Right lobe of liver (tissue), 4 donors: ENCODE results near the gene GSTA2.
"Not testable (repeated sequence)": the region's sequence is repeated elsewhere in the genome, so short reads cannot be mapped to it uniquely, and the experiment has no call there.

ENCODE experiments used
- POLR2A ChIP-seq: fragments of 450-650 bp; IDR thresholded peaks from one replicate; pipeline ENCODE4 v1.6.1; 2017; ENCODE audit warnings: antibody characterized with exemption, mild to moderate bottlenecking
- TF ChIP-seq, protein P1 (sequence below), 4 donors: fragments of 200-600 bp in 3 of 4; fragments of 450-650 bp in 1 of 4; IDR thresholded peaks; one replicate each; pipeline versions ENCODE4 v1.5.1 to v1.8.0; 2016 to 2022; ENCODE audit warnings: antibody characterized with exemption in 4 of 4, mild to moderate bottlenecking in 2 of 4
- donor health status: DM: no; HTN: no; CAD: no.
- donor health status: DM: no; HTN: no; CAD: no.
- donor health status: DM: no; HTN: yes; CAD: no.

DNA sequence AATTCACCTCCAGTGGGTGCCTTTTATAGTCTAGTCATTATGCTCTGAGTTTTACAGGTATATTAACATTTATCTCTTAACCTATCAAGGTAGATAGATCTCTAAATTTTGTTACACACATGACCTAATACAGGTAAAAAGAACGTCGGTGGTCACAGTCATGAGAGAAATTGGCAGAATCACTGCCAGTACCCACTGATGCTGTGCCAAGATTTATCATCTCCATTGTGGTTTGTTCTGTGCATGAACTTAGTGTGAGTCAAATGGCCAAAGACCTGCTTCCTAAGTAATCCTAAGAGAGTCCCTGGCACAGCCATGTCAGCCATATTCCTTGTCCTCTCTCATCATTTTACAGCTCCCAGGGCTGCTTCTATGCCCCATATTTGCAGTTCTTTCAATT is 31.1 kb upstream of the GSTA2 start:
- not testable (repeated sequence) for TF ChIP-seq POLR2A
- TF ChIP-seq, protein P1, sequence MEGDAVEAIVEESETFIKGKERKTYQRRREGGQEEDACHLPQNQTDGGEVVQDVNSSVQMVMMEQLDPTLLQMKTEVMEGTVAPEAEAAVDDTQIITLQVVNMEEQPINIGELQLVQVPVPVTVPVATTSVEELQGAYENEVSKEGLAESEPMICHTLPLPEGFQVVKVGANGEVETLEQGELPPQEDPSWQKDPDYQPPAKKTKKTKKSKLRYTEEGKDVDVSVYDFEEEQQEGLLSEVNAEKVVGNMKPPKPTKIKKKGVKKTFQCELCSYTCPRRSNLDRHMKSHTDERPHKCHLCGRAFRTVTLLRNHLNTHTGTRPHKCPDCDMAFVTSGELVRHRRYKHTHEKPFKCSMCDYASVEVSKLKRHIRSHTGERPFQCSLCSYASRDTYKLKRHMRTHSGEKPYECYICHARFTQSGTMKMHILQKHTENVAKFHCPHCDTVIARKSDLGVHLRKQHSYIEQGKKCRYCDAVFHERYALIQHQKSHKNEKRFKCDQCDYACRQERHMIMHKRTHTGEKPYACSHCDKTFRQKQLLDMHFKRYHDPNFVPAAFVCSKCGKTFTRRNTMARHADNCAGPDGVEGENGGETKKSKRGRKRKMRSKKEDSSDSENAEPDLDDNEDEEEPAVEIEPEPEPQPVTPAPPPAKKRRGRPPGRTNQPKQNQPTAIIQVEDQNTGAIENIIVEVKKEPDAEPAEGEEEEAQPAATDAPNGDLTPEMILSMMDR (IDR thresholded peaks at IDR 0.05): not testable (repeated sequence)
